ENCODE results near the gene COL5A2.
A peak's percentile ranks its signal among the peaks of the same experiment; 100 is the strongest.

The COL5A2 gene

GRCh38 chr2:189179570-189179950 is at the start of gene COL5A2:
Gene COL5A2, minus strand, starts transcription at chr2:189179761. Its CDS starts 157 bp downstream, at chr2:189179604.
- DNase-seq, result no peak

GRCh38 chr2:189226017-189226416 is 46.5 kb upstream of the COL5A2 start:
- no peak for DNase-seq

GRCh38 chr2:189225032-189225431 is 45.5 kb upstream of the COL5A2 start:
- no peak for DNase-seq

- no peak for DNase-seq
Measured at GRCh38 chr2:189222468-189223105, 43.0 kb upstream of the COL5A2 start.

GRCh38 chr2:189221811-189222467 is 42.4 kb upstream of the COL5A2 start:
- no peak for DNase-seq

GRCh38 chr2:189218236-189218635 is 38.7 kb upstream of the COL5A2 start:
- no peak for DNase-seq

GRCh38 chr2:189217541-189217940 is 38.0 kb upstream of the COL5A2 start:
- no peak for DNase-seq

GRCh38 chr2:189217051-189217450 is 37.5 kb upstream of the COL5A2 start:
- no peak for DNase-seq

GRCh38 chr2:189214484-189214883 is 34.9 kb upstream of the COL5A2 start:
- no peak for DNase-seq

GRCh38 chr2:189213250-189213649 is 33.7 kb upstream of the COL5A2 start:
- DNase-seq, result no peak

GRCh38 chr2:189210250-189211087 is 30.9 kb upstream of the COL5A2 start:
- peak; percentile 18 for DNase-seq

GRCh38 chr2:189208254-189208653 is 28.7 kb upstream of the COL5A2 start:
- no peak for DNase-seq

GRCh38 chr2:189204322-189204941 is 24.9 kb upstream of the COL5A2 start:
- DNase-seq, result no peak

GRCh38 chr2:189203177-189203799 is 23.7 kb upstream of the COL5A2 start:
- DNase-seq, result no peak

- no peak for DNase-seq
Measured at GRCh38 chr2:189199797-189200196, 20.2 kb upstream of the COL5A2 start.

- DNase-seq, result no peak
Measured at GRCh38 chr2:189192766-189193165, 13.2 kb upstream of the COL5A2 start.

GRCh38 chr2:189191766-189192165 is 12.2 kb upstream of the COL5A2 start:
- DNase-seq, result no peak

- no peak for DNase-seq
Measured at GRCh38 chr2:189190685-189191084, 11.1 kb upstream of the COL5A2 start.

GRCh38 chr2:189188115-189188805 is 8.7 kb upstream of the COL5A2 start:
- DNase-seq, result no peak

- no peak for DNase-seq
Measured at GRCh38 chr2:189183170-189183569, 3.6 kb upstream of the COL5A2 start.

GRCh38 chr2:189181706-189182105 is 2.1 kb upstream of the COL5A2 start:
- DNase-seq, result no peak

Data from GOT3 (cell line).